NCI-H2171 (cell line): Measurements from ENCODE around the gene RAB8A.

Experiments used
- DNase-seq: peaks from one replicate; lab custom pipeline; 2025; lab: John Stamatoyannopoulos, UW

RAB8A gene

GRCh38 chr19:16180611-16181010, 68.9 kb downstream of the RAB8A start:
- DNase-seq, result no peak
